Ecto neural progenitor cell (in vitro differentiated cells): ENCODE measurements around the gene EPB41.
"Not testable (repeated sequence)": the region's sequence is repeated elsewhere in the genome, so short reads cannot be mapped to it uniquely, and the experiment has no call there.

Source experiments
- DNase-seq: peaks from one replicate; pipeline ENCODE4 v3.0.0-alpha.2; 2018; ENCODE audit warnings: low spot score

The EPB41 gene

GRCh38 chr1:29052100-29052499 is 137.7 kb downstream of the EPB41 start:
- DNase-seq = no peak

GRCh38 chr1:29052941-29053340 is 138.6 kb downstream of the EPB41 start:
- DNase-seq = no peak

- DNase-seq = no peak
These were observed 140.8 kb downstream of the EPB41 start for GRCh38 chr1:29055160-29055559.

- no peak for DNase-seq
These were observed 141.9 kb downstream of the EPB41 start for GRCh38 chr1:29056256-29056655.

- DNase-seq = no peak
These were observed 143.3 kb downstream of the EPB41 start for GRCh38 chr1:29057700-29058099.

GRCh38 chr1:29062157-29062942 is 148.0 kb downstream of the EPB41 start:
- no peak for DNase-seq

GRCh38 chr1:29064064-29064463 is 149.7 kb downstream of the EPB41 start:
- no peak for DNase-seq

- no peak for DNase-seq
These were observed 162.8 kb downstream of the EPB41 start for GRCh38 chr1:29077155-29077554.

- DNase-seq = not testable (repeated sequence)
These were observed 165.7 kb downstream of the EPB41 start for GRCh38 chr1:29079916-29080629.

- DNase-seq = no peak
These were observed 166.8 kb downstream of the EPB41 start for GRCh38 chr1:29081201-29081600.

- no peak for DNase-seq
These were observed 168.2 kb downstream of the EPB41 start for GRCh38 chr1:29082519-29082918.

GRCh38 chr1:29083317-29084195 is 169.2 kb downstream of the EPB41 start:
- no peak for DNase-seq

GRCh38 chr1:29084196-29084521 is 169.8 kb downstream of the EPB41 start:
- no peak for DNase-seq

GRCh38 chr1:29090937-29091618 is 176.7 kb downstream of the EPB41 start:
- DNase-seq = no peak

- not testable (repeated sequence) for DNase-seq
These were observed 178.3 kb downstream of the EPB41 start for GRCh38 chr1:29092704-29093103.

- no peak for DNase-seq
These were observed 180.1 kb downstream of the EPB41 start for GRCh38 chr1:29094433-29094832.

GRCh38 chr1:29094954-29095353 is 180.6 kb downstream of the EPB41 start:
- no peak for DNase-seq

- no peak for DNase-seq
These were observed 182.0 kb downstream of the EPB41 start for GRCh38 chr1:29096231-29096886.

GRCh38 chr1:29099286-29099685 is 184.9 kb downstream of the EPB41 start:
- no peak for DNase-seq

- DNase-seq = no peak
These were observed 186.1 kb downstream of the EPB41 start for GRCh38 chr1:29100487-29100886.

- DNase-seq = no peak
These were observed 191.5 kb downstream of the EPB41 start for GRCh38 chr1:29105822-29106221.

- DNase-seq = not testable (repeated sequence)
These were observed 193.7 kb downstream of the EPB41 start for GRCh38 chr1:29108041-29108440.
